Epithelial cell of proximal tubule (primary cell): ENCODE data around the gene OSBPL6. TPM values are rescaled to one million over a fixed set of nuclear protein-coding genes. Genes with fewer than 3 reads are reported as not detected.
"Not testable (repeated sequence)": the region's sequence is repeated elsewhere in the genome, so short reads cannot be mapped to it uniquely, and the experiment has no call there.

Experiments used
- DNase-seq: peaks from one replicate; pipeline ENCODE4 v3.0.0-alpha.2; 2011; ENCODE audit warnings: low read depth
- H3K4me3 ChIP-seq: 2 replicates; pipeline ENCODE4 v1.5.1; 2011; ENCODE audit warnings: low read depth, mild to moderate bottlenecking, low read length
- CTCF ChIP-seq: conservative IDR thresholded peaks from 2 replicates; pipeline ENCODE4 v1.5.1; 2012; ENCODE audit warnings: low read depth, mild to moderate bottlenecking, low read length
- total RNA-seq: library from RNA; depleted of rRNA; stranded (reverse); fragments of >200 nt; gene quantifications from 2 replicates; pipeline ENCODE4 v1.2.3, GENCODE V29; 2015

The OSBPL6 gene
- total RNA-seq, 1 donor from 2014 or later = 2.9 TPM

GRCh38 chr2:178320011-178320585 lies 125.8 kb downstream of the OSBPL6 start:
- no peak for DNase-seq
- TF ChIP-seq CTCF = no peak
- no peak overlapping the region for H3K4me3 ChIP-seq

GRCh38 chr2:178322068-178322467 lies 127.8 kb downstream of the OSBPL6 start:
- H3K4me3 ChIP-seq = no peak overlapping the region
- no peak for DNase-seq
- no peak for TF ChIP-seq CTCF

GRCh38 chr2:178323331-178323730 lies 129.0 kb downstream of the OSBPL6 start:
- H3K4me3 ChIP-seq, DNase-seq: not testable (repeated sequence)

- no peak overlapping the region for H3K4me3 ChIP-seq
- no peak for DNase-seq
- no peak for TF ChIP-seq CTCF
Measured at GRCh38 chr2:178324077-178324476, 129.8 kb downstream of the OSBPL6 start.

GRCh38 chr2:178325268-178325667 lies 131.0 kb downstream of the OSBPL6 start:
- no peak for TF ChIP-seq CTCF
- H3K4me3 ChIP-seq = no peak overlapping the region

GRCh38 chr2:178327516-178327915 lies 133.2 kb downstream of the OSBPL6 start:
- DNase-seq = no peak
- TF ChIP-seq CTCF = no peak

More at GRCh38 chr2:178325268-178325667, 131.0 kb downstream of the OSBPL6 start:
- DNase-seq = no peak

GRCh38 chr2:178328037-178328436 lies 133.7 kb downstream of the OSBPL6 start:
- H3K4me3 ChIP-seq = no peak overlapping the region
- DNase-seq = no peak
- TF ChIP-seq CTCF = no peak

More at GRCh38 chr2:178327516-178327915, 133.2 kb downstream of the OSBPL6 start:
- no peak overlapping the region for H3K4me3 ChIP-seq
